Mesodermal cell (in vitro differentiated cells): ENCODE measurements around the gene DRC7.
"Not testable (repeated sequence)": the region's sequence is repeated elsewhere in the genome, so short reads cannot be mapped to it uniquely, and the experiment has no call there.

ENCODE experiments used
- H3K27ac ChIP-seq: 2 replicates; pipeline ENCODE4 v1.7.0; 2013; ENCODE audit warnings: mild to moderate bottlenecking, low read depth, low read length, moderate library complexity; ENCODE audit not compliant: severe bottlenecking
- H3K36me3 ChIP-seq: 2 replicates; pipeline ENCODE4 v1.7.1; 2013; ENCODE audit warnings: mild to moderate bottlenecking, low read length, moderate library complexity; ENCODE audit not compliant: control insufficient read depth, insufficient read depth
- H3K4me1 ChIP-seq: one replicate; pipeline ENCODE4 v1.7.1; 2013; ENCODE audit warnings: mild to moderate bottlenecking, low read length; ENCODE audit not compliant: insufficient read depth, control insufficient read depth, poor library complexity, severe bottlenecking
- H3K4me3 ChIP-seq: 2 replicates; pipeline ENCODE4 v1.7.0; 2013; ENCODE audit warnings: low read length, control low read depth, mild to moderate bottlenecking; ENCODE audit not compliant: insufficient read depth, poor library complexity, severe bottlenecking; ENCODE audit errors: extremely low read depth
- H3K9me3 ChIP-seq: 2 replicates; pipeline ENCODE4 v1.7.1; 2013; ENCODE audit warnings: mild to moderate bottlenecking, low read length, moderate library complexity; ENCODE audit not compliant: control insufficient read depth
- WGBS, 2 experiments: methylation state at CpG; one replicate each; pipeline ENCODE4 v1.1.5; 2013; ENCODE audit warnings: missing lambda C conversion rate in 2 of 2; ENCODE audit not compliant: insufficient coverage in 2 of 2; 5-methylcytosine and 5-hydroxymethylcytosine counted together

DRC7 gene

DNA sequence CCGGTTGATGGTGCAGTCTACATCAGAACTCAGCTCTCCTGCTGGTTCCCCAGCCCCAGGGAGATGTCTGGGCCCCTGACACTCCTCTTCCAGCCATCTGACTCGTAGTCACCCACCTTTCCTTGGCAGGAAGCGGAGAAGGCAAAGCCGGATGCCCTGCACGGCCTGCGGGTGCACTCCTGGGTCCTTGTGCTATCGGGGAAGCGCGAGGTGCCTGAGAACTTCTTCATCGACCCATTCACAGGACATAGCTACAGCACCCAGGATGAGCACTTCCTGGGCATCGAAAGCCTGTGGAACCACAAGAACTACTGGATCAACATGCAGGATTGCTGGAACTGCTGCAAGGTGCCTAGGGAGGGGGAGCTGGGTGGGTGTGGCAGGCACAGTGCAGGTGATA, 12.7 kb downstream of the DRC7 start:
- Histone ChIP-seq H3K4me1 (no peaks in the 10 kb centered on the region), H3K36me3 (no peaks in the 10 kb centered on the region), H3K27ac (no peak overlapping the region), H3K9me3 (no peaks in the 10 kb centered on the region), H3K4me3 (no peak overlapping the region)
- 83 to 89% methylated on average over 9 to 11 of the region's 11 CpGs for WGBS, 2 experiments

GRCh38 chr16:57708168-57708567, 13.6 kb downstream of the DRC7 start:
- Histone ChIP-seq H3K4me1 (no peaks in the 10 kb centered on the region), H3K36me3 (no peaks in the 10 kb centered on the region), H3K9me3 (no peaks in the 10 kb centered on the region), H3K4me3 (no peak overlapping the region), H3K27ac (no peak overlapping the region)
- 92 to 95% methylated on average over 2 of the region's 3 CpGs for WGBS, 2 experiments

DNA sequence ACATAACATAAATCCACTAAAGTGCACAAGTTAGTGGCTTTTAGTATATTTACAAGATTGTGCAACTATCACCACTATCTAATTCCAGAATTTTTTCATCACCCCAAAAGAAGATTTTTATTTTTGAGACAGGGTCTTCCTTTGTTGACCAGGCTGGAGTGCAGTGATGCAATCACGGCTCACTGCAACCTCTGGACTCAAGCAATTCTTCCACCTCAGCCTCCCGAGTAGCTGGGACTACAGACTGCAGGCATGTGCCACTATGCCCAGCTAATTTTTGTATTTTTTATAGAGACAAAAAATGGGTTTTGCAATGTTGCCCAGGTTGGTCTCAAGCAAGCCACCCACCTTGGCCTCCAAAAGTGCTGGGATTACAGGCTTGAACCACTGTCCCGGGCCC, 15.1 kb downstream of the DRC7 start:
- no peaks in the 10 kb centered on the region for H3K4me1 ChIP-seq
- H3K4me3 ChIP-seq, result no peak overlapping the region
- no peaks in the 10 kb centered on the region for H3K36me3 ChIP-seq
- H3K9me3 ChIP-seq, result no peaks in the 10 kb centered on the region
- H3K27ac ChIP-seq, result no peak overlapping the region
- 86 to 94% methylated on average over 1 to 2 of the region's 3 CpGs for WGBS, 2 experiments

GRCh38 chr16:57711346-57711745, 16.7 kb downstream of the DRC7 start:
- 93 to 94% methylated on average over 4 to 5 of the region's 5 CpGs for WGBS, 2 experiments
- Histone ChIP-seq H3K9me3 (no peaks in the 10 kb centered on the region), H3K27ac (no peak overlapping the region), H3K4me3 (no peak overlapping the region), H3K4me1 (no peaks in the 10 kb centered on the region), H3K36me3 (no peaks in the 10 kb centered on the region)

- WGBS, 2 experiments, result 100% methylated on average over 1 of the region's 3 CpGs; no CpG with 5 or more reads in 1 of the 2 experiments
Measured at GRCh38 chr16:57711993-57712392, 17.4 kb downstream of the DRC7 start.

GRCh38 chr16:57712569-57712968, 18.0 kb downstream of the DRC7 start:
- H3K4me1 ChIP-seq, H3K36me3 ChIP-seq, H3K4me3 ChIP-seq, H3K27ac ChIP-seq, H3K9me3 ChIP-seq: not testable (repeated sequence)
- 86 to 88% methylated on average over 5 of the region's 6 CpGs for WGBS, 2 experiments

More at GRCh38 chr16:57711993-57712392, 17.4 kb downstream of the DRC7 start:
- Histone ChIP-seq H3K27ac (no peak overlapping the region), H3K4me3 (no peak overlapping the region), H3K36me3 (no peaks in the 10 kb centered on the region), H3K9me3 (no peaks in the 10 kb centered on the region), H3K4me1 (no peaks in the 10 kb centered on the region)

DNA sequence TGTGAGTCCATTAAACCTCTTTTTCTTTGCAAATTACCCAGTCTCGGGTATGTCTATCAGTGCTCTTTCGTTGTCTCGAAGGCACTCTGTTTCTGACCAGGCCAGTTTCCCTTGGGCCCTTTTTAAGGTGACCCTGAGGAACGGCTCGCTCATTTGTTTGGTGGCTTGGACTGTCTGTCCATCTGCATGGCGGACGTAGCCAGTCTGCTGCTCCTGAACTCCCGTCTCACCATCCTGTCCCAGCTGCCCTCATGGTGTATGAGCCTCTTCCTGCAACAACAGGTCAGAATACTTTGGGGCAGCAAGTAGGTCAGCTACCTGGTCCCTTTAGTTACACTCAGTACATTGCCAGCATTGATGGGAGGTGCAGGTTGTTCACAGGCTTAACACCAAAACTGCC, 19.0 kb downstream of the DRC7 start:
- Histone ChIP-seq H3K36me3 (no peaks in the 10 kb centered on the region), H3K27ac (no peak overlapping the region), H3K4me1 (no peaks in the 10 kb centered on the region), H3K4me3 (no peak overlapping the region), H3K9me3 (no peaks in the 10 kb centered on the region)
- 92% methylated on average over 8 of the region's 8 CpGs for WGBS, 2 experiments

DNA sequence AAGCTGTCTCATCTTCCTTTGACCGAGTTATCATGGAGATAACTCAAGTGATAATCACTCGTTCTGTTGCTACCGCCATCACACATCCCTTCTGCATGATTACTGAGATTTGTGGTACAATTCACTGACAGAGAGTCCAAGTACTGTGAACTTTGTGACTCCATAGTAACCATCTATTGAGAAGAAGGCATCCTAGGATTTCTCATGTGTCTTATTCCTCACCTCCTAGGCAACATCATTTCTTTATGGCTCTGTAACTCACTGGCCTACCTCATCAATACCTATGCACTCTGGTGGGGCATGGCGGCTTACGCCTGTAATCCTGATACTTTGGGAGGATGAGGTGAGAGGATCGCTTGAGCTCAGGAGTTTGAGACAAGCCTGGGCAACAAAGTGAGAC, 19.4 kb downstream of the DRC7 start:
- Histone ChIP-seq H3K27ac (no peak overlapping the region), H3K9me3 (no peaks in the 10 kb centered on the region), H3K36me3 (no peaks in the 10 kb centered on the region), H3K4me1 (no peaks in the 10 kb centered on the region), H3K4me3 (no peak overlapping the region)
- WGBS, 2 experiments, result 95 to 97% methylated on average over 4 to 5 of the region's 6 CpGs

- 92 to 94% methylated on average over 2 of the region's 3 CpGs for WGBS, 2 experiments
- Histone ChIP-seq H3K36me3 (no peaks in the 10 kb centered on the region), H3K27ac (no peak overlapping the region)
Measured at GRCh38 chr16:57720142-57720575, 25.6 kb downstream of the DRC7 start.

GRCh38 chr16:57721356-57722209, 27.0 kb downstream of the DRC7 start:
- H3K9me3 ChIP-seq, result no peaks in the 10 kb centered on the region
- WGBS, 2 experiments, result 85 to 92% methylated on average over 7 to 9 of the region's 17 CpGs
- H3K27ac ChIP-seq, result no peak overlapping the region
- no peak overlapping the region for H3K4me3 ChIP-seq
- H3K36me3 ChIP-seq, result no peaks in the 10 kb centered on the region
- no peaks in the 10 kb centered on the region for H3K4me1 ChIP-seq

More at GRCh38 chr16:57720142-57720575, 25.6 kb downstream of the DRC7 start:
- Histone ChIP-seq H3K4me3 (no peak overlapping the region), H3K4me1 (no peaks in the 10 kb centered on the region), H3K9me3 (no peaks in the 10 kb centered on the region)

DNA sequence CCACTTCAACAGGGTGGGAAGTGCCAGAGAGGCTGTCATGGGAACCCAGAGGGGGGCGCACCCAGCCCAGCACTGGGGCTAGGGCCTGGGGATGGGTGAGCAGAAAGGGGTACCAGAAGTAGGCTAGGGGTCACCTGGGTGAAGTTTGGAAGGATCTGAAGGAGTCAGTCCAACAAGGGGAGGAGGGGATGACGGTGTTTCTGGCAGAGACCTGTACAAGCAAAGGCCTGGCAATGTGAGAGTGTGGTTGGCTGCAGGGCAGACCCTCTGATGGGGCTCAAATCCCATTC, 27.5 kb downstream of the DRC7 start:
- no peaks in the 10 kb centered on the region for H3K4me1 ChIP-seq
- H3K27ac ChIP-seq, result no peak overlapping the region
- no peaks in the 10 kb centered on the region for H3K36me3 ChIP-seq
- 100% methylated on average over 2 of the region's 2 CpGs for WGBS, 2 experiments
- no peaks in the 10 kb centered on the region for H3K9me3 ChIP-seq
- no peak overlapping the region for H3K4me3 ChIP-seq
